ENCODE results near the gene DHRS3. TPM values are rescaled to one million over a fixed set of nuclear protein-coding genes. Genes with fewer than 3 reads are reported as not detected.
"Not testable (repeated sequence)": the region's sequence is repeated elsewhere in the genome, so short reads cannot be mapped to it uniquely, and the experiment has no call there.

Gene DHRS3
- polyA plus RNA-seq, 1 of the 3 experiments (the other 2 are of a cell fraction): 44.8 TPM

DNA sequence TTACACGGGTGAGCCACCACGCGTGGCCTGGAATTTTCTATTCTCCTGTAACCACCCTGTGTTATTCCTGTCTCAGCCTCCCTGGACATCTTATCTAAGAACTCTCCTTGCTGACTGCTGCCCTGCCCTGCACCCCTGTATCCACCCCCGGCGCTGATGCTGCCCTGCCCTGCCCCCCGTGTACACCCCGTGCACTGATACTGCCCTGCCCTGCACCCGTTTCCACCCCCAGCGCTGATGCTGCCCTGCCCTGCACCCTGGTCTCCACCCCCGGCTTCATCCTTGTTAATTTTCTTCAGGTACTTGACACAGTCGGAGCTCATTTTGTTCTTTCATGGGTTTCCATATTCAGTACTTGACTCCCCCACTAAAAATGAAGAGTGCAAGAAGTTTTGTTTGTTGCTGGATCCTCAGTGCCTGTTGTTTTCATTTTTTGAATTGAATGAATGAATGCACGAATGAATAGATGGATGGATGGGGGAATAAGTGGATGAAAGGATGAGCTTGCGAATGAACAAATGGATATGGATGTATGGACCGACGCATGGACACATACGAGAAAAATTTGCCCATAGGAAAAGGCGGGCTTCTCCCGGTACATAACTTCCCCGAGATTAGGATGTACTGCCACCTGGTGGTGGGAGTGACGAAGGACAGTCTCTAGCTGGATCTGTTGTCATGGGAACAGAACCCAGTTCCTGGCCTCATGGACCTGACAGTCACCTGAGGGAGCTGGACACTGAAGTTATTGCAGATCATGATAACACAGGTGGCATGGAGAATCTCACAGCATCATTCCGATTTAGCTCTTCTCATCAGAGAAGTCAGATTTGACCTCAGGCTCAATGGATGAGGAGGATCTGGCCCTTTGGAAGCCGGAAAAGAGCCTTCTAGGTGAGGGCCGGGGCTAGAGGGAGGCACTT lies 40.8 kb upstream of the DHRS3 start:
- Histone ChIP-seq H3K4me1 (ENCODE audit: control insufficient read depth in 1 of 2, insufficient read depth in 2 of 2, low read depth in 1 of 2, low read length in 1 of 2) (no peaks in the 10 kb centered on the region), H3K9me2 (no peaks in the 10 kb centered on the region), H3K36me3 (replicated peaks in 1 of 2; ENCODE audit: control insufficient read depth in 1 of 2, insufficient read depth in 2 of 2, low read length in 1 of 2) (no peaks in the 10 kb centered on the region), H3K4me2 (peak overlapping the region; percentile 29; the same call in 1 of the 2 replicates), H3K9ac (no peak overlapping the region), H3K79me2 (ENCODE audit: insufficient read depth) (no peaks in the 10 kb centered on the region), H3K9me3 (no peaks in the 10 kb centered on the region), H3K4me3 (ENCODE audit: low read depth in 2 of 2, low read length in 1 of 2) (peak overlapping the region in 1 of 2 experiments; percentile 34; a peak in 1 of 4 replicates), H2AFZ (ENCODE audit: low read depth) (peak overlapping the region; percentile 37; the same call in 1 of the 2 replicates), H3K27me3 (ENCODE audit: insufficient read depth) (no peaks in the 10 kb centered on the region), H3F3A (replicated peaks; ENCODE audit: insufficient read depth) (no peaks in the 10 kb centered on the region), H3K27ac (ENCODE audit: low read depth in 2 of 2, low read length in 1 of 2) (no peak overlapping the region), H4K20me1 (ENCODE audit: insufficient read depth) (no peaks in the 10 kb centered on the region)
- peak; percentile 89 for DNase-seq
- TF ChIP-seq, protein P1, sequence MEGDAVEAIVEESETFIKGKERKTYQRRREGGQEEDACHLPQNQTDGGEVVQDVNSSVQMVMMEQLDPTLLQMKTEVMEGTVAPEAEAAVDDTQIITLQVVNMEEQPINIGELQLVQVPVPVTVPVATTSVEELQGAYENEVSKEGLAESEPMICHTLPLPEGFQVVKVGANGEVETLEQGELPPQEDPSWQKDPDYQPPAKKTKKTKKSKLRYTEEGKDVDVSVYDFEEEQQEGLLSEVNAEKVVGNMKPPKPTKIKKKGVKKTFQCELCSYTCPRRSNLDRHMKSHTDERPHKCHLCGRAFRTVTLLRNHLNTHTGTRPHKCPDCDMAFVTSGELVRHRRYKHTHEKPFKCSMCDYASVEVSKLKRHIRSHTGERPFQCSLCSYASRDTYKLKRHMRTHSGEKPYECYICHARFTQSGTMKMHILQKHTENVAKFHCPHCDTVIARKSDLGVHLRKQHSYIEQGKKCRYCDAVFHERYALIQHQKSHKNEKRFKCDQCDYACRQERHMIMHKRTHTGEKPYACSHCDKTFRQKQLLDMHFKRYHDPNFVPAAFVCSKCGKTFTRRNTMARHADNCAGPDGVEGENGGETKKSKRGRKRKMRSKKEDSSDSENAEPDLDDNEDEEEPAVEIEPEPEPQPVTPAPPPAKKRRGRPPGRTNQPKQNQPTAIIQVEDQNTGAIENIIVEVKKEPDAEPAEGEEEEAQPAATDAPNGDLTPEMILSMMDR (IDR thresholded peaks at IDR 0.05): peak; percentile 89
- no peak for TF ChIP-seq FOXJ3 (CRISPR knock-in tag; IDR thresholded peaks at IDR 0.05)
- peak; percentile 50; the same call in 1 of the 2 replicates for TF ChIP-seq MXI1 (IDR thresholded peaks at IDR 0.05; ENCODE audit: low read depth, low read length)
- peak; percentile 94 for TF ChIP-seq RAD21 (IDR thresholded peaks at IDR 0.05; ENCODE audit: low read length)
- TF ChIP-seq, protein P2, sequence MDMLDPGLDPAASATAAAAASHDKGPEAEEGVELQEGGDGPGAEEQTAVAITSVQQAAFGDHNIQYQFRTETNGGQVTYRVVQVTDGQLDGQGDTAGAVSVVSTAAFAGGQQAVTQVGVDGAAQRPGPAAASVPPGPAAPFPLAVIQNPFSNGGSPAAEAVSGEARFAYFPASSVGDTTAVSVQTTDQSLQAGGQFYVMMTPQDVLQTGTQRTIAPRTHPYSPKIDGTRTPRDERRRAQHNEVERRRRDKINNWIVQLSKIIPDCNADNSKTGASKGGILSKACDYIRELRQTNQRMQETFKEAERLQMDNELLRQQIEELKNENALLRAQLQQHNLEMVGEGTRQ (IDR thresholded peaks at IDR 0.05; ENCODE audit: borderline replicate concordance, low read depth, low read length): 0 out of 2 replicates have a peak, but pooled peaks have one; percentile 28
- peak; percentile 91 for TF ChIP-seq SMC3 (IDR thresholded peaks at IDR 0.05; ENCODE audit: low read depth, low read length)
- ChIA-PET CTCF (interaction anchor here (0.5 to 3.1 kb wide), 69 partner anchors 10 to 534 kb away, joined by 3 to 37 read pairs (median 5); partner anchors contain the start of genes AADACL4, DHRS3 and VPS13D), POLR2A (no interaction called here)
- 34% methylated on average over 23 of the region's 23 CpGs for WGBS (ENCODE audit: low lambda C conversion rate)

DNA sequence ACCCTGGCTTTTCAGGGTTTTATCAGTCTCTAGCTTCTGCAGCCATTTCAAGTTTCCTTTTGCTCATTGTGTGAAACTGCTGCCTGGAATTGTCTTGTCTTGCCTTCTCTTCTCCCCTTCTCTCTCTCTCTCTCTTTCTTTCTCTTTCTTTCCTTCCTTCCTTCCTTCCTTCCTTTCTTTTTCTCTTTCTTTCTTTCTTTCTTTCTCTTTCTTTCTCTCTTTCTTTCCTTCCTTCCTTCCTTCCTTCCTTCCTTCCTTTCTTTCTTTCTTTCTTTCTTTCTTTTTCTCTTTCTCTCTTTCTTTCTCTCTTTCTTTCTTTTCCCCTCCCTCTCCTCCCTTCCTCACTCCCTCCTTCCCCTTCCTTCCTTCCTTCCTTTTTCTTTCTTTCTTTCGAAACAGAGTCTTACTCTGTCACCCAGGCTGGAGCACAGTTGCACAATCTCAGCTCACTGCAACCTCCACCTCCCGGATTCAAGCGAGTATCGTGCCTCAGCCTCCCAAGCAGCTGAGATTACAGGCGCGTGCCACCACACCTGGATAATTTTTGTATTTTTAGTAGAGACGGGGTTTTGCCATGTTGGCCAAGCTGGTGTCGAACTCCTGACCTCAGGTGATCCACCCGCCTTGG lies 40.0 kb upstream of the DHRS3 start:
- DNase-seq; H4K20me1 ChIP-seq (ENCODE audit: insufficient read depth); H3K27me3 ChIP-seq (ENCODE audit: insufficient read depth); H3K27ac ChIP-seq (ENCODE audit: low read depth in 2 of 2, low read length in 1 of 2); H3K9me2 ChIP-seq; H3K9ac ChIP-seq; POLR2A ChIA-PET; H3F3A ChIP-seq (replicated peaks; ENCODE audit: insufficient read depth); H3K79me2 ChIP-seq (ENCODE audit: insufficient read depth); H3K4me3 ChIP-seq (ENCODE audit: low read depth in 2 of 2, low read length in 1 of 2); H3K9me3 ChIP-seq; H3K4me2 ChIP-seq; H2AFZ ChIP-seq (ENCODE audit: low read depth); H3K4me1 ChIP-seq (ENCODE audit: control insufficient read depth in 1 of 2, insufficient read depth in 2 of 2, low read depth in 1 of 2, low read length in 1 of 2); H3K36me3 ChIP-seq (replicated peaks in 1 of 2; ENCODE audit: control insufficient read depth in 1 of 2, insufficient read depth in 2 of 2, low read length in 1 of 2): not testable (repeated sequence)
- WGBS (ENCODE audit: low lambda C conversion rate): 76% methylated on average over 9 of the region's 9 CpGs
- CTCF ChIA-PET: interaction anchor here (0.6 to 3.1 kb wide), 42 partner anchors 9 to 533 kb away, joined by 3 to 37 read pairs (median 6); partner anchors contain the start of genes AADACL4, DHRS3 and VPS13D
